GM13977 (cell line): ENCODE measurements around the gene KLK8.

ENCODE experiments used
- DNase-seq: peaks from one replicate; pipeline ENCODE4 v3.0.0; 2012; ENCODE audit warnings: low spot score
- CTCF ChIP-seq: IDR thresholded peaks from 2 replicates; pipeline ENCODE4 v1.5.1; 2012; ENCODE audit warnings: mild to moderate bottlenecking, control low read depth; ENCODE audit not compliant: insufficient read depth; ENCODE audit errors: extremely low read depth, missing control alignments
- in situ Hi-C: fragments of 300-500 bp; cut with MboI; formaldehyde crosslinking; loops from one replicate; pipeline ENCODE4 v1.12.0; 2022; ENCODE audit warnings: low sequenced_read_pairs, low pct_unique_long_range_greater_than_20kb, mixed read lengths, inconsistent platforms; ENCODE audit not compliant: unreplicated experiment

The KLK8 gene

GRCh38 chr19:51014242-51014641, 12.8 kb upstream of the KLK8 start:
- no peak for TF ChIP-seq CTCF
- in situ Hi-C loops, result no loop called here
- DNase-seq, result no peak

GRCh38 chr19:51012661-51013190, 11.3 kb upstream of the KLK8 start:
- in situ Hi-C loops, result no loop called here
- DNase-seq, result no peak
- no peak for TF ChIP-seq CTCF

- TF ChIP-seq CTCF, result no peak
- in situ Hi-C loops, result no loop called here
- no peak for DNase-seq
Observed at GRCh38 chr19:51010066-51010795, 8.8 kb upstream of the KLK8 start.

GRCh38 chr19:51009061-51009891, 7.9 kb upstream of the KLK8 start:
- in situ Hi-C loops, result no loop called here
- no peak for DNase-seq
- TF ChIP-seq CTCF, result no peak

GRCh38 chr19:51007488-51007887, 6.1 kb upstream of the KLK8 start:
- in situ Hi-C loops, result no loop called here

More at GRCh38 chr19:51007488-51007887, 6.1 kb upstream of the KLK8 start:
- no peak for TF ChIP-seq CTCF
- DNase-seq, result no peak
